Measurements from ENCODE around the gene SGMS2.

The SGMS2 gene

DNA sequence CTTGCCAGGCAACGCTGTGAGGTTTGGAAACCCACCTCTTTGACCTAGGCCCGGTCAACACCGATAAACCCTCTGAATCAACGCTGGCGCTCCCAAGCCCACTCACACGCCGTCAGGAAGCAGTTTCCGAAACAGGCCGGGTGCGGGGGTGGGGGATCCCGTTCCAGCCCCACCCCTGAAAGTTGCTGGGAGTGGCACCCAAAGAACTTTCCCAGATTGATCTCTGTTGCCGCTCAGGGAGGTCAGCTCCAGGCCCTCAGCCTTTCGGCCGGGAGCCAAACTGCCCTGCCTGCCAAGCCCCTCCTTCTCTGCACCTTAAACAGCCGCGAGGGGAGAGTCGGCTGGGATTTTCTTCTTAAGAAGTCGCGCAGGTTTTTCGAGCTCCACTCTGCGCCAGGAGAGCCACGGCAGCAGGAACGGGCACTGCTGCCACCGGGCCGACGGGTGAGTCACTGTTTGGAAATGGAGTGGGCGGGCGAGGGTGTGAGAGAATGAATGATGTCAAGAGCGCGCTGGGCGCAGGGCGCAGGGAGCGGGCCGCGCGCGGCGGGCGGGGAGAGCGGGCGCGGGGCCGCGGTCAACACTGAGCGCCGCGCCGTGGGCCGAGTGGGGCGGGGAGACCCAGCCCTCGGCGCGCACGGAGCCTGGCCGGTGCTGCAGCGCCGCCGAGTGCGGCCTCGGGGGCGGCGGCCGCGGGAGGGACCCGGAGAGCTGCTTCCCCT, at the start of gene SGMS2:
Gene SGMS2, plus strand, starts transcription at position 583 of the 722 bp plus-strand sequence. CDS start 70,622 bp downstream, outside the sequence.
- DNase-seq, result peak; percentile 48

DNA sequence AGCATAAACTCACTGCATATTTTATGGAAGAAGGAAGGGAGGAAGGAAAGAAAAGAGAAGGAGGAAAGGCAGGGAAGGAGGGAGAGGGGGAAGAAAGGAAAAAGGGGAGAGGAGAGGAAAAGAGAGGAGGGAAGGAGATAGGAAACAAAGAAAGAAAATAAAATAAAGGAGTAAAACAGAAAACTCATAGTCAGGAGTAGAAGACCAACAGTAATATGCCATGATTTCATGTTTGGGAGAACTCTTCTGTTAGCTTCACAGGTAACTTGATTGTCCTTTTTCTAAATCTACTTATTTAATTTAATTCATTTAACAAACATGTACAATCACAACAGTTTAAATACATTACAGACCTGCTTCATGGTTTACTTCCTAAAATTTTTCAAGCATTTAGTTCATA, 46.8 kb upstream of the SGMS2 start:
- no peak for DNase-seq

DNA sequence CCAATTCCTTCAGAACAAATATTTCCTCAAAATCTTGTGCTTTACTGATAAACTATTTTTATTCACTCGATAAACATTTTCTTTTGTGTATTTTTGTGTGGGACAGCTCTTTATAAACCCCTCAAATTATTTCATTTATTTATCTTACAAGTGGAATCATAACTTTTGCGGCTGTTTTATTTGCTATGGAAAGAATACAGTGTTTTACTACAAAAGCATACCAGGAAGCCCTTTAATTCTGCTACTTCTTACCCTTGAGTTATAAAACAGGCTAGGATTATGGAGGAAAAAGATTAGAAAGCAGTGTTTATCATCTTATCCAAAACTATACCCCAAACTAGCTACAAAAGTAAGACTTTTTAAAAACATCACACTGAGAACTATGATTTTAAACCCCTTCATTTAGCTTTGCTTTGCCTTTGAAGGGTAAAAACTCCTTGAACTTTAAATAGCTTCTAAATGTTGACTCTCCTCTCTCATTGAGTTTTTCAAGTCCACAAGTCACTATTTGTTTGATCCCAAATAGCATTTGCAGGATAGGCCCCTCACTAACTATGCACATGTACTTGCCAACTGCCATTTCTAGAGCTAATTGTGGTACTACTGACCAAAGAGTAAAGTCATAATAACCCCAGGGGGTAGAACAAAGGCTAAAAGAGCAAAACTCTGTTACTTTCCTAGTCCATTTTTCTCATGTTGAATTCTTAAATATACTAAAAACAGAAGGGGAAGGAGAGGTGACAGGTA, 45.8 kb upstream of the SGMS2 start:
- DNase-seq, result no peak

DNA sequence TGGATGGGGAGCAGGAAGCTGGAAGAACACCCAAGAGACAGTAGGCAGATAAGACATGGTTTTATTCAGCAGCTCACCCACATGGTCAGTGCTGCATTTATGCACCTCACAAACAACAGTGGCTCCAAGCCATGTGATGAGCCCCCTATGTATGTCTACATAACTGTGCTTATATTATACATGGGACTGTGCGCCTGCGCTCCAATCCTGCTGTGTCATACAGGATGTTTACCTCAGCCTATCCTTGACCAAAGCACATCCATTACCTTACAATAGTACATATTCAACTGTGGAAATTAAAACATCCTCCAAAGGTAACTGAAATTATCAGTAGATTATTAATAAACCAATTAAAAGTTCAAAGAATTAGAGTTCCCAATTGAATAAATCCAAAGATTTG, 44.1 kb upstream of the SGMS2 start:
- no peak for DNase-seq

- no peak for DNase-seq
Measured at GRCh38 chr4:107791902-107792301, 32.8 kb upstream of the SGMS2 start.

GRCh38 chr4:107792711-107793110, 32.0 kb upstream of the SGMS2 start:
- no peak for DNase-seq

GRCh38 chr4:107793996-107794395, 30.7 kb upstream of the SGMS2 start:
- no peak for DNase-seq

- no peak for DNase-seq
Measured at GRCh38 chr4:107799669-107800450, 24.9 kb upstream of the SGMS2 start.

GRCh38 chr4:107800706-107801105, 24.0 kb upstream of the SGMS2 start:
- no peak for DNase-seq

- no peak for DNase-seq
Measured at GRCh38 chr4:107801766-107802211, 22.9 kb upstream of the SGMS2 start.

GRCh38 chr4:107804956-107805355, 19.8 kb upstream of the SGMS2 start:
- DNase-seq, result no peak

- no peak for DNase-seq
Measured at GRCh38 chr4:107806196-107806595, 18.5 kb upstream of the SGMS2 start.

- DNase-seq, result no peak
Measured at GRCh38 chr4:107808572-107808971, 16.2 kb upstream of the SGMS2 start.

- no peak for DNase-seq
Measured at GRCh38 chr4:107809210-107809609, 15.5 kb upstream of the SGMS2 start.

DNA sequence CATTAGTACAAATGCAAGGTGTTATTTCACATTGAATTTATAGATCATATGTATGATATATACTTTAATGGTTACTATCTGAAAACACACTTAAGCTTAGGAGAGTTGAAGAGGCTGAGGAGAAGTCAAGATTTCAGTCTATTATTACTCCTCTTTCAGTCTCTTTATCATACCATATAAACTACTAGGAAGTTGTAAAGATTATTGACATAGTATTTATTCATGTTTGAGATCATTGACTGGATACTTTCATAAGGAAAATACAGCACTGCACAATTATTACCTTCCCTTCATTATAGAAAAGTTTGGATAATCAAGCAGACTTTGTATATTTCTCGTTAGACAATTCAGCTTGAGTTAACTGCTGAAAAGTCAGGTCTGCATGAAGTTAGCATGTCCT, 10.0 kb upstream of the SGMS2 start:
- no peak for DNase-seq

GRCh38 chr4:107815158-107815557, 9.6 kb upstream of the SGMS2 start:
- DNase-seq, result no peak

DNA sequence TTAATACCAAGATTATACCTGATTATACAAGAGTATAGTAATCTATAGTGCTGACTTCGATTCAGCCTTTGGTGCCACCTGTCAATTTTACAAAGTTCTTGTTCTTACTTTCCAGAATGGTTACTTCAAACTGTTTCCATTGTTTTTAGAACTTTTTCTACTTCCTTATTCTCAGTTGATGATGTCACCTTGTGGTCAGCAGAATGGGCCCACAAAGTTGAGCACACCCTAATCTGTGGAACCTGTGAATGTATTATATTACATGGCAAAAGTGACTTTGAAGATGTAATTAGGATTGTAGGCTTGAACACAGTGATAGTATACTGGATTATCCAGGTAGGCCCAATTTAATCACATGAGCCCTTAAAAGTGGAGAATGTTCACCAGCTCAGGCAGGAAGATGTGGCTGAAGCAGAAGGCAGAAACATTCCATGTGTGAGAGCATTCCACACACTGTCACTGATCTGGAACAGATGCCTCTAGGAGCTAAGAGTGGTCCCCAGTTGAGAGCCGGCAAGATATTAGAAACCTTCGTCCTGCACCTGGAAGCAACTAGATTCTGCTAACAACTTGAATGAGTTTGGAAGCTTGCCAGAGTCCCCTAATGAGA, 6.3 kb upstream of the SGMS2 start:
- no peak for DNase-seq

DNA sequence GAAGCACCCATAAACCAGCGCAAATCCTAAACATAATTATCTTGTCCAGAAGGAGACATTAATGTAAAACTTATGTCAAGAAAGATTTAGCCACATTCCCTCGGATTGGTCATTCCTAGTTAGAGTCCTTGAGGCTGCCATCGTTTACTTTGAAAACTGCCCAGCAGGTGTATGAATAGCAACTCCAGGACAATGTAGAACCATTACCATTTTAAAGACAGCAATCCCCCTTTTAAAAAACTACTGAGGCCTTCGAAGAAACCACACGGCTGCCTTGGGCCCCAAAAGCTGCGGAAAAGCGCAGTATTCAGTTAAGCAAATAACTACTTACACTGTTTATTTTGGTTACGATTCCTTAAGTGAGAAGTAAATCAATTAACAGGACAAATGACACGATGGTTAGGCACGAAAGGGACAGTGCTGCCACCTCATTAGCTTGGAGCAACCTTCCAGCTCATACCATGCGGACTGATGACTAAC, 822 bp upstream of the SGMS2 start:
- no peak for DNase-seq

- no peak for DNase-seq
Measured at GRCh38 chr4:107825072-107825824, 516 bp downstream of the SGMS2 start.

- DNase-seq, result no peak
Measured at GRCh38 chr4:107826421-107826980, 1.8 kb downstream of the SGMS2 start.

GRCh38 chr4:107828315-107829090, 3.8 kb downstream of the SGMS2 start:
- DNase-seq, result no peak

Data from midbrain (tissue), 1 donor.